Putamen (tissue), 1 donor: ENCODE measurements around the gene JAK2.

Source experiments
- DNase-seq: peaks from one replicate; pipeline ENCODE4 v3.0.0-alpha.2; 2016; ENCODE audit warnings: low spot score

Gene JAK2

DNA sequence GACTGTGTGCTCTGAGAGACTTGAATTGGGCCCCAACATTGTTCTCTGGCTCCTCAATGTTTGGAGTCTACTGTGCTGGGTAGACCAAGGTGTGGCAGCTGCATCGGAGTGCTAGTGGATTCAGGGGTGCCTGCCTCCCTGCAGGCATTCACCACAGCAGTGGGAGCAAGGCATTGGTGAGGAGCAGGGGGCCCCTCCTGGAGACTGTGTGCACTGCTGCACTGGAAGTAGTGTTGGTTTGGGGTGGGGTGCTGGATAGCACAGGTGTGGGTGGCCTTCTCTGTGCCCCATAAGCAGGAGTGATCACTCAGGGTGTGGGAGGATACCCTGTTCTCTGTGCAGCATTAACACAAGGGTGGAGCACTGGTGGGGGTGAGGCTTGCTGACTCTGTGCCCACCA lies 161.2 kb downstream of the JAK2 start:
- DNase-seq: no peak
